WTC11 (cell line): ENCODE measurements around the gene TYROBP.
A peak's percentile ranks its signal among the peaks of the same experiment; 100 is the strongest.

Source experiments
- NFE2L1 ChIP-seq: sonication (generic); formaldehyde crosslinking; IDR thresholded peaks from 2 replicates; pipeline ENCODE4 v1.8.1; 2023; ENCODE audit warnings: missing genetic modification reagents
- NR2C2 ChIP-seq: sonication (generic); formaldehyde crosslinking; IDR thresholded peaks from 2 replicates; pipeline ENCODE4 v1.8.0; 2022; ENCODE audit warnings: mild to moderate bottlenecking, missing genetic modification reagents
- SP1 ChIP-seq: sonication (generic); formaldehyde crosslinking; conservative IDR thresholded peaks from 2 replicates; pipeline ENCODE4 v1.8.1; 2022; ENCODE audit warnings: missing genetic modification reagents
- ZNF423 ChIP-seq: fragments of 250-450 bp; sonication (Bioruptor Pico); IDR thresholded peaks from 2 replicates; pipeline ENCODE4 v2.1.2; 2022; ENCODE audit warnings: mild to moderate bottlenecking, moderate library complexity
- TF ChIP-seq, protein P1 (sequence below): sonication (generic); formaldehyde crosslinking; IDR thresholded peaks from 2 replicates; pipeline ENCODE4 v1.8.1; 2023; ENCODE audit warnings: mild to moderate bottlenecking, missing genetic modification reagents, moderate library complexity
- TF ChIP-seq, protein P2 (sequence below): fragments of 200-600 bp; IDR thresholded peaks from 2 replicates; pipeline ENCODE4 v1.8.0; 2022; ENCODE audit warnings: antibody characterized with exemption
- TF ChIP-seq, protein P3 (sequence below): sonication (generic); formaldehyde crosslinking; IDR thresholded peaks from 2 replicates; pipeline ENCODE4 v1.8.0; 2023; ENCODE audit warnings: missing genetic modification reagents
- TF ChIP-seq, protein P4 (sequence below): fragments of 250-450 bp; sonication (Bioruptor Pico); IDR thresholded peaks from 2 replicates; pipeline ENCODE4 v1.8.0; 2021; ENCODE audit warnings: mild to moderate bottlenecking
- TF ChIP-seq, protein P5 (sequence below): sonication (generic); formaldehyde crosslinking; IDR thresholded peaks from 2 replicates; pipeline ENCODE4 v1.8.1; 2023; ENCODE audit warnings: mild to moderate bottlenecking, moderate library complexity, missing genetic modification reagents

DNA sequence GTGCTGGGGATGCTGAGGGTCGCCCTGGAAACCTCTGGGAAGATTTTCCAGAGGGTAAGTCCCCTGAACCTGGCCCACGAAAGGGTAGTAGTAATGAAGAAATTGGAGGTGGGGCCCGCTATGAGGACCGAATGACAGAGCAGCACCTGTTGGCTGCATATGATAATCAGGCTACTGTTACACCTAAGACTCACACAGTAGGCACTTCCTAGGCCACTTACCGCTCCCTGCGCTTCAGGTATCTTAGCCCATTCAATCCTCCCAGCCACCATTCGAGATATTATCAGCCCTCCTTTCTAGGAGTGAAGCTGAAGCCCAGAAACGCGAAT is 23.7 kb upstream of the TYROBP start:
- TF ChIP-seq, protein P1, sequence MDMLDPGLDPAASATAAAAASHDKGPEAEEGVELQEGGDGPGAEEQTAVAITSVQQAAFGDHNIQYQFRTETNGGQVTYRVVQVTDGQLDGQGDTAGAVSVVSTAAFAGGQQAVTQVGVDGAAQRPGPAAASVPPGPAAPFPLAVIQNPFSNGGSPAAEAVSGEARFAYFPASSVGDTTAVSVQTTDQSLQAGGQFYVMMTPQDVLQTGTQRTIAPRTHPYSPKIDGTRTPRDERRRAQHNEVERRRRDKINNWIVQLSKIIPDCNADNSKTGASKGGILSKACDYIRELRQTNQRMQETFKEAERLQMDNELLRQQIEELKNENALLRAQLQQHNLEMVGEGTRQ (CRISPR knock-in tag): no peak
- TF ChIP-seq SP1 (no peak), NFE2L1 (CRISPR knock-in tag) (no peak), ZNF423 (CRISPR knock-in tag) (0 out of 2 replicates have a peak, but pooled peaks have one; percentile 9), NR2C2 (CRISPR knock-in tag) (no peak)
- TF ChIP-seq, protein P2, sequence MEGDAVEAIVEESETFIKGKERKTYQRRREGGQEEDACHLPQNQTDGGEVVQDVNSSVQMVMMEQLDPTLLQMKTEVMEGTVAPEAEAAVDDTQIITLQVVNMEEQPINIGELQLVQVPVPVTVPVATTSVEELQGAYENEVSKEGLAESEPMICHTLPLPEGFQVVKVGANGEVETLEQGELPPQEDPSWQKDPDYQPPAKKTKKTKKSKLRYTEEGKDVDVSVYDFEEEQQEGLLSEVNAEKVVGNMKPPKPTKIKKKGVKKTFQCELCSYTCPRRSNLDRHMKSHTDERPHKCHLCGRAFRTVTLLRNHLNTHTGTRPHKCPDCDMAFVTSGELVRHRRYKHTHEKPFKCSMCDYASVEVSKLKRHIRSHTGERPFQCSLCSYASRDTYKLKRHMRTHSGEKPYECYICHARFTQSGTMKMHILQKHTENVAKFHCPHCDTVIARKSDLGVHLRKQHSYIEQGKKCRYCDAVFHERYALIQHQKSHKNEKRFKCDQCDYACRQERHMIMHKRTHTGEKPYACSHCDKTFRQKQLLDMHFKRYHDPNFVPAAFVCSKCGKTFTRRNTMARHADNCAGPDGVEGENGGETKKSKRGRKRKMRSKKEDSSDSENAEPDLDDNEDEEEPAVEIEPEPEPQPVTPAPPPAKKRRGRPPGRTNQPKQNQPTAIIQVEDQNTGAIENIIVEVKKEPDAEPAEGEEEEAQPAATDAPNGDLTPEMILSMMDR: peak; percentile 6; the same call in 1 of the 2 replicates
- TF ChIP-seq, protein P3, sequence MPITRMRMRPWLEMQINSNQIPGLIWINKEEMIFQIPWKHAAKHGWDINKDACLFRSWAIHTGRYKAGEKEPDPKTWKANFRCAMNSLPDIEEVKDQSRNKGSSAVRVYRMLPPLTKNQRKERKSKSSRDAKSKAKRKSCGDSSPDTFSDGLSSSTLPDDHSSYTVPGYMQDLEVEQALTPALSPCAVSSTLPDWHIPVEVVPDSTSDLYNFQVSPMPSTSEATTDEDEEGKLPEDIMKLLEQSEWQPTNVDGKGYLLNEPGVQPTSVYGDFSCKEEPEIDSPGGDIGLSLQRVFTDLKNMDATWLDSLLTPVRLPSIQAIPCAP: no peak
- TF ChIP-seq, protein P4, sequence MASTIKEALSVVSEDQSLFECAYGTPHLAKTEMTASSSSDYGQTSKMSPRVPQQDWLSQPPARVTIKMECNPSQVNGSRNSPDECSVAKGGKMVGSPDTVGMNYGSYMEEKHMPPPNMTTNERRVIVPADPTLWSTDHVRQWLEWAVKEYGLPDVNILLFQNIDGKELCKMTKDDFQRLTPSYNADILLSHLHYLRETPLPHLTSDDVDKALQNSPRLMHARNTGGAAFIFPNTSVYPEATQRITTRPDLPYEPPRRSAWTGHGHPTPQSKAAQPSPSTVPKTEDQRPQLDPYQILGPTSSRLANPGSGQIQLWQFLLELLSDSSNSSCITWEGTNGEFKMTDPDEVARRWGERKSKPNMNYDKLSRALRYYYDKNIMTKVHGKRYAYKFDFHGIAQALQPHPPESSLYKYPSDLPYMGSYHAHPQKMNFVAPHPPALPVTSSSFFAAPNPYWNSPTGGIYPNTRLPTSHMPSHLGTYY (CRISPR knock-in tag): no peak
- TF ChIP-seq, protein P5, sequence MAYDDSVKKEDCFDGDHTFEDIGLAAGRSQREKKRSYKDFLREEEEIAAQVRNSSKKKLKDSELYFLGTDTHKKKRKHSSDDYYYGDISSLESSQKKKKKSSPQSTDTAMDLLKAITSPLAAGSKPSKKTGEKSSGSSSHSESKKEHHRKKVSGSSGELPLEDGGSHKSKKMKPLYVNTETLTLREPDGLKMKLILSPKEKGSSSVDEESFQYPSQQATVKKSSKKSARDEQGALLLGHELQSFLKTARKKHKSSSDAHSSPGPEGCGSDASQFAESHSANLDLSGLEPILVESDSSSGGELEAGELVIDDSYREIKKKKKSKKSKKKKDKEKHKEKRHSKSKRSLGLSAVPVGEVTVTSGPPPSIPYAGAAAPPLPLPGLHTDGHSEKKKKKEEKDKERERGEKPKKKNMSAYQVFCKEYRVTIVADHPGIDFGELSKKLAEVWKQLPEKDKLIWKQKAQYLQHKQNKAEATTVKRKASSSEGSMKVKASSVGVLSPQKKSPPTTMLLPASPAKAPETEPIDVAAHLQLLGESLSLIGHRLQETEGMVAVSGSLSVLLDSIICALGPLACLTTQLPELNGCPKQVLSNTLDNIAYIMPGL (CRISPR knock-in tag): 0 out of 2 replicates have a peak, but pooled peaks have one; percentile 18
